ENCODE results near the gene PDIK1L.

PDIK1L gene

GRCh38 chr1:26134466-26134865 lies 22.8 kb downstream of the PDIK1L start:
- TF ChIP-seq CTCF (conservative IDR thresholded peaks at IDR 0.05) = no peak

GRCh38 chr1:26138974-26139558 lies 27.4 kb downstream of the PDIK1L start:
- H3K27ac ChIP-seq = no peak overlapping the region
- TF ChIP-seq CTCF (conservative IDR thresholded peaks at IDR 0.05) = no peak

More at GRCh38 chr1:26134466-26134865, 22.8 kb downstream of the PDIK1L start:
- H3K27ac ChIP-seq = no peak overlapping the region

GRCh38 chr1:26142159-26142558 lies 30.5 kb downstream of the PDIK1L start:
- H3K27ac ChIP-seq = no peak overlapping the region
- TF ChIP-seq CTCF (conservative IDR thresholded peaks at IDR 0.05) = no peak

- no peak overlapping the region for H3K27ac ChIP-seq
- TF ChIP-seq CTCF (conservative IDR thresholded peaks at IDR 0.05) = peak; percentile 86
Measured at GRCh38 chr1:26145041-26145959, 33.7 kb downstream of the PDIK1L start.

GRCh38 chr1:26145960-26146294 lies 34.3 kb downstream of the PDIK1L start:
- H3K27ac ChIP-seq = no peak overlapping the region
- no peak for TF ChIP-seq CTCF (conservative IDR thresholded peaks at IDR 0.05)

GRCh38 chr1:26148887-26149286 lies 37.3 kb downstream of the PDIK1L start:
- TF ChIP-seq CTCF (conservative IDR thresholded peaks at IDR 0.05) = no peak
- no peak overlapping the region for H3K27ac ChIP-seq

GRCh38 chr1:26153966-26154532 lies 42.4 kb downstream of the PDIK1L start:
- TF ChIP-seq CTCF (conservative IDR thresholded peaks at IDR 0.05) = no peak
- no peak overlapping the region for H3K27ac ChIP-seq
